ENCODE measurements around the gene CFAP299.
A peak's percentile ranks its signal among the peaks of the same experiment; 100 is the strongest.

CFAP299 gene

GRCh38 chr4:80452768-80453167 is 117.2 kb downstream of the CFAP299 start:
- no peak for DNase-seq

DNA sequence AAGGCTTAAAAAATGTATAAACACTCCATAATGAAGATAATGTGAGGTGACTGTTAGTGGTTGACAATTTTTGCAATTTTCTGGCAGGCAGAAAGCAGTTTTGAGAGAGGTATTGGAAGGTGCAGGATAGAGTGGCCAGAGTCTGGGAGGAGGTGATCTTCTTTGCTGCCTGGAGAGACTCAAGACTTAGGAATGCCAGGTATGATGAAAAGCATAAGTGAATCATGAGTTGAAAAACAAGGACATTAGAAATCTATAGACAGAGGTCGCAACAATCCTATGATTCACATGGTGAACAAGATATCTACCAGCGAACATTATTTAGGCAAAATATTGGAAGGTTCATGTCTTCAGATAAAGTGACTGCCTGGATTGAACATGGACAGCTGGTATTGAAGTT is 118.5 kb downstream of the CFAP299 start:
- DNase-seq = no peak

DNA sequence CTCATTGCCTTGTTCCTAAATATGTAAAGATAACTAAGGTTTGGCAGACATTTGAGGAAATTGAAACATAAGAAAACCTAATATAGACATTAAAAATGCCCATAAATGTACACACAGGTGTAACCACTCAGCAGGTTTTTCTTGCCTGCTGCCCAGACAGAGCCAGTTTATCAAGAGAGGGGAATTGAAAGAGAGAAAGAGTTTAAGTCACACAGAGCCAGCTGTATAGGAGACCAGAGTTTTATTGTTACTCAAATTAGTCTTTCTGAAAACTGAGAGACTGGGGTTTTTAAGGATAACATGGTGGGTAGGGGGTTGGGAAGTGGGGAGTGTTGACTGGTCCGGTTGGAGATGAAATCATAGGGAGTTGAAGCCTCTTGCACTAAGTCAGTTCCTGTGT is 119.0 kb downstream of the CFAP299 start:
- no peak for DNase-seq

DNA sequence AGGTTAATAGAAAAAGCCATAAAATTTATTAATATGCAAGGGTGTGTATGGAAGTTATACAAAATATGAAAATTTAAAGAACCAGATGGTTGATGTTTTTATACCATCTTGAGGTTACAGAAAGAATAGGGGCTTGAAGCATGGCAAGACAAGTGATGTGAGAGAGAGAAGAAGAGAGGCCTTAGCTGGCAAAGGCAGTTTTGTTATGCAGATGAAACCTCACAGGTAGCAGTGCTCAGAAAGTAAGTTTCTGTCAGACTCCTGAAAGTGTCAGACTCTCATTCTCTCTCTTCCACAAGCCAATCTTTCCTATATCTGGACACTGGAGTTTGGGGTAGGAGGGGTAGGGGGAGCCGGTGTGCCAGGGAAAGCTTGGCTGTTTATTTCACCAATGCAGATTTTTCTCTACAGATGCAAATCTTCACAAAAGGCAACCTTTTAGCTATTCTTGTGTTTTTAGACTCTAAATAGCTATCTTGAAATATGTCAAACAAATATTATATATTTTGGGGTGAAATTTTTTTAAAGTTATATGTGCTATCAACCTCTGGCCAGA is 124.5 kb downstream of the CFAP299 start:
- DNase-seq = no peak

DNA sequence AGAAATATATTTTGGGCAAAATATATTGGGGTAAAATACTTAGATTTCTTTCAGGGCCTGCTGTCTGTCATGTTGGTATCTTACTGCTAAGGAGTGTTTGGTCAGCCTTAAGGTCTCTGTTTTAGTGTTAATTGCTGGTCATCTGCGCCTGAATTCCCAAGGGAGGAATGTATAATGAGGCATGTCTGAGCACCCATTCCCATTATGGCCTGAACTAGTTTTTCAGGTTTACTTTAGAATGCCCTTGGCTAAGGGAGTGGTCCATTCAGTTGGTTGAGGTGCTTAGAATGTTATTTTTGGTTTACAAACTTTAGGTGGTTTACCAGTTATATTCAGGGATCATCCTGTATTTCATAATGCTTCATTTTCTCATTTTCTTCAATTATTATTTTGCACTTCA is 125.9 kb downstream of the CFAP299 start:
- no peak for DNase-seq

DNA sequence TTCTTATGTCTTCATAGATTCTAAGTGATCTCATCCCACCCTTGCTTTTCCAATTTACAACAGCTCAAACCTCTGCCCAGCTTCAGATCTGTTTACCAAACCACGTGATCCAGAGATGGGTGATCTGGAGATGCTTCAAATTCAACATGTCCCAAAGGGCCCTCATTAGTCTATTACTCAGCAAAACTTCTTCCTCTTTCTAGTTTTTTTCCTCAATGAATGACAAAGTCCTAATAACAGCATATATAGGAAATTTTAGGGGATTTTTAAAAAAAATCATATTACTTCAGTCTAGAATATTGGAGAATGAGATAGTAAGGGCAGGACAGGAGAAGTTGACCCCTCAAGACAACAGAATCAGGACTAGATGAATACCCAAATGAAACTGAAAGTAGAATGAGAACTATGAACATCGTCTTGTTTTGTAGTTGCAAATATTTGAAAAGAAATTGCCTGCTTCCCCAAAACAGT is 127.1 kb downstream of the CFAP299 start:
- DNase-seq = no peak

DNA sequence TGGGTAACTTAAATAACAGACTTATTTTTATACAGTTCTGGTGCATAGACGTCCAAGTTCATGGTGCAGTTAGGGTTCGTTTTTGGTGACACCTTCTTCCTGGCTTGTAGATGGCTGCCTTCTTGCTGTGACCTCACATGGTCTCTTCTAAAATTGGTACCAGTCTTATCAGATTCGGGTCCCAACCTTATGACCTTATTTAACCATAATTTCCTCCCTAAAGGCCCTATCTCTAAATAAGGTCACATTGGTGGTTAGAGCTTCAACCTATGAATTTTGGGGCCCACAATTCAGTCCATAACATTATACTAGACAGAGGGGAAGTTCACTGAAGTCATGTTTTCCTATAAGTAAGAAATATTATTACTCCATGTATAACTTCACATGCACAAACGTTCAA is 128.0 kb downstream of the CFAP299 start:
- no peak for DNase-seq

- DNase-seq = no peak
Observed at GRCh38 chr4:80465238-80465637, 129.7 kb downstream of the CFAP299 start.

DNA sequence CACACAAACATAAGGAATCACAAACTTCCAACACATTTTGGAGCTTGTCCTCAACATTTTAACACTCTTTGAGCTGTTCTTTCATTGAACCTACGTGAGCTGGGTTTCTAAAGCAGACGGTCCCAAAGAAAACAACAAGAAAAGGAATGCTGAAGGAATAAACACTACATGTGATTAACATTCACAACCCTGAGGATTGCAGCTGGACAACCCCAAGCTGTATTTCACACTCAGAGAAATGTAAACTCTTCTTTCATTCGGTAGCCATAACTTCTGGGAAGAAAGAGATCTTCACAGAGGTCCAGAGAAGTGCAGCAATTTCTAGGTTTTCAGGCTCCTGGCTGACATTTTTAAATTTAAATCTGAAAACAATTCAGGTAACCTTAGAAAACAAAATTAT is 130.2 kb downstream of the CFAP299 start:
- DNase-seq = no peak

DNA sequence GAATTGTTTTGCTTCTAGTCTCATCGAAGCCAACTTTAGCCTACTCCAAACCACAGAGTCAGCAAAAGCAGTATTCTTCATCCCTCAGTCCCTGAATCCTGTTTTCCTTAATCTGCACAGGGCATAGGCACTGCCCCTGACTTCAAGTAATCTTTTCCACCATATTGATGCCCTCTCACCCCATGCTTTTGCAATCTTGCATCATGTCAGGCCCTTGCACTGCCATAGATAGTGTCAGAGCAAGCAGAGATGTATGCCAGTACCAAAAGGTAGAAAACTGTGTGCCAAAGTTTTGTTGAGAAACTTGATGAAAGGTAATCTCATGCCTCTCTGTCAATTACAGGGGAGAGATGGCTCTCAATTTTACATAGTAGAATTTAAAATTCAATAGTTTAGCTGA is 131.1 kb downstream of the CFAP299 start:
- no peak for DNase-seq

DNA sequence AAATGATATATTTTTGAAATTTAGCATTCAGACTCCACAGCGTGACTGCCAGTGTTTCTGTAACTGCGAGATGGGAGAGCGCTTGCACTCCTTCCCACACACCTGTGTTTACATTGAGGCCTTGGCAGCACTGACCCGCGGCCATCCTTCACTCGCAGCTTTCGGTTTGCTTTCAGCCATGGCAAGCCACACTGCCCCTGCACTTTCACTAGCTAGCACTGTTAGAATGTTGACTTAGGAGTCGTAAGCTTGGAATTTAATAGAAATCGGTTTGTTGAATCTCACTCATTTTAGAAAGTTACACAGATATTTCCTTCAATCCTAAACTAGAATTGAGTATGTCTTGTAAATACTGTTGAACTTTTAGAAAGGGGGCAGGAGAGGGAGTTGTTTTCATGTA is 136.2 kb downstream of the CFAP299 start:
- DNase-seq = no peak

- DNase-seq = no peak
Observed at GRCh38 chr4:80475236-80475635, 139.7 kb downstream of the CFAP299 start.

- DNase-seq = no peak
Observed at GRCh38 chr4:80475798-80476197, 140.3 kb downstream of the CFAP299 start.

DNA sequence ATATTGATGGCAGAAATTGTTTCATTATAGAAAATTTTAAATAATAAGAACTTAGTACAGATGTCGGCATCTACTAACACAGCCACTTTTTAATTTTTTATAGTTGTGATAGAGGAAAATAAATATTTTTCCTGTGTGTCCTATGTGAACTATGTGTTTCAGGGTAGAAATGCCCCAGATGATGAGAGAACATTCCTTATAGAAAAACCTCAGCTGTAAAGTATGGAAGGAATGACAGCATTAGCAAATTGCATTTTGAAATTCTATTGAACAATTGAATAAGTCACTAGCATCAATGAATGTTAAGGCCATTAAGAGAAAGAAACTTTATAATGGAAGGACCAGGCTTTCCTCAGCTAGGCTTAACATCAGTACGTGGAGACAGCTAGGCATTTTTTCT is 149.2 kb downstream of the CFAP299 start:
- DNase-seq = no peak

DNA sequence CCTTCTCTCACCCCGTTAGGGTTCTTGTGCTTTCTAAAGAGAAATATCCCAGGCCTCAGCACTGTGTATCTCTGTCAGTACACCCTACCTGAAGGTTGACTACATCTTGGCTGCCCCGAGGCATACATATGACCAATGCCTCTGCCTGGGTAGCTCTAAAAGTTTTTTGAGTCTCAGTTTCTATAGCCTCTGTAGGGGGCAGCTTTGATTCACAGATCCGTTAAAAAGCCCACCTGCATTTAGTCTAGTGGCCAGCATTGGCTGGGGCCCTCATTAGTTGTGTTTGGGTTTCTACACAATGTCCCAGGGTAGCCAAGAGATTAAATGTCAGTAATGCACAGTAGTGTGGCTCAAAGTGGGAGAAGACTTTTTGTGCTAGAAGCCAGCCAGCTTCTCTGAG is 151.1 kb downstream of the CFAP299 start:
- DNase-seq = no peak

DNA sequence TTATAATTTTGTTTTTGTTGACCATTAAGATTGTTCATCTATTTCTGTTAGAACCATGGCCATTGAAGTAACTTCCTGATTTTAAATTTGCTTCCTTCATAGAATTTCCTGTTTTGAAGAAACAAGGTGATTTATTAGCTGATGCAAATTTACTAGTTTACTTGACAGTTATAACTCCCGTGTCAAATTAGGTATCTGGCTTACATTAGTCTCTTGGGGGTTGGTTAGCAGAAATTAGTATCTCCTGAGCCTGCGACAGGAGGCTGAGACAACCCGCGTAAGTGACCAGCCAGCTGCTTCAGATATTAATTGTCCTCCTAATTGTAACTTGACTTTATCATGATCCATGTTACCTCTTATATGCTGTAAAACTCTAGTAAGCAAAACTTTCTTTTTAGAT is 154.3 kb downstream of the CFAP299 start:
- no peak for DNase-seq

DNA sequence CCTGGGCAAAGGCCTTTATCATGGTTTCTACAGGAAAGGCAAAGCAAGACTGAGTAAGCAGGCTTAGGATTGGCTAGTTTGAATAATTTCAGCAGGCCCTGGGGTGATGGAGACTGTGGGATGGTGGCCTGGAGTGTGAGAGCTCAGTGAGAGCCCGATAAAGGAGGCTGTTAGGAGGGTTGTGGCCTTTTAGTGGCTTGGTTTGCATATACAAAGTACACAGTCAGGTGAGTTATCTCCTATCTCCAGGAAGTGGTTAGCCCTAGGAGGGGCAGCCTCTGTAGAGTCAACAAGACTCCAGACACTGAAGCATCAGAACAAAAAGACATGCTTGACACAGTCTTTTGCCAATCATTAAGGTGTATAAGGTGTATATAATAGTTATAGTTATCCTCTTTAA is 157.2 kb downstream of the CFAP299 start:
- DNase-seq = peak in 2 of 4 experiments; percentile 27 to 28

DNA sequence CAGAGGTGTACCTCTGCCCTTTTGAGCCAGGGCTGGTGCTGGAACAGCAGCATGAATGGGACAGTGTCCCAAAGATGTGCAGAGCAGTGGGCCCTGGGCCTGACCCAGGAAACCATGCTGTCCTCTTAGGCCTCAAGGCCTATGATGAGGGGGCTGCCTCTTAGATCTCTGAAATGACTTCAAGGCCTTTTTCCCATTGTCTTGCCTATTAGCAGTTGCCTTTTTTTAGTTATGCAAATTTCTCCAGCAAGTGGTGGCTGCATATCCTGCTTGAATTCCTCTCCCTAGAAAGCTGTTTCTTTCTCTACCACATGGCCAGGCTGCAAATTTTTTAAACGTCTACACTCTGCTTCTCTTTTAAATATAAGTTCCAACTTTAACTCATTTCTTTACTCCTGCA is 160.3 kb downstream of the CFAP299 start:
- DNase-seq = no peak

DNA sequence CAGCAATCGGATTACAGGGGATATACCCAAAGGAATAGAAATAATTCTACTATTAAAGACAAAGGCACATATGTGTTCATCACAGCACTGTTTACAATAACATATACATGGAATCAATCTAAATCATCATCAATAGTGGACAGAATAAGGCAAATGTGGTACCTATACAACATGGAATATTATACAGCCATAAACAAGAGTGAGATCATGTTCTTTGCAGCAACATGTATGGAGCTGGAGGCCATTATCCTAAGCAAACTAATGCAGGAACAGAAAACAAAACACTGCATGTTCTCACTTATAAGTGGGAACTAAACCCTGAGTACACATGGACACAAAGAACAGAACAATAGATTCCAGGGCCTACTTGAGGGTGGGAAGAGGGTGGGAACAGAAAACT is 163.2 kb downstream of the CFAP299 start:
- no peak for DNase-seq

- DNase-seq = no peak
Observed at GRCh38 chr4:80500613-80501012, 165.1 kb downstream of the CFAP299 start.

- no peak for DNase-seq
Observed at GRCh38 chr4:80507077-80507476, 171.5 kb downstream of the CFAP299 start.

DNA sequence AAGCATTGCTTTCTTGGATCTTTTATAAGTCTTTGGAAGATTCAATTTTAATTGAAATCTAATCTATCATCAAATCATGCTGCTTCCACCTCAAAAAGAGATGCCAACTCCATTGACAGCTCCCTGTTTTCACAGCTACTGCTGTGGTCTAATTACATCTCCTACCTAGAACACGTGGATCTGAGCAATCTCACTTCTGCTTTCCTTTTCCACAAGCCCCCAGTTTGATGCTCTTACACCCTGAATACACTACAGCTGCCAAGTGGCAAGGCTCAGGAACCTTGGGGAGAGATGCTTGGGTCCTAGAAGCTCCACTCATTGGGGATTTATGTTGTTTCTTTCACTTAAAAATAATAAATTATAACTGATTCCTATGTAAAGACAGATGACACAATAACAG is 172.0 kb downstream of the CFAP299 start:
- no peak for DNase-seq

GRCh38 chr4:80515496-80515895 is 180.0 kb downstream of the CFAP299 start:
- DNase-seq = no peak

DNA sequence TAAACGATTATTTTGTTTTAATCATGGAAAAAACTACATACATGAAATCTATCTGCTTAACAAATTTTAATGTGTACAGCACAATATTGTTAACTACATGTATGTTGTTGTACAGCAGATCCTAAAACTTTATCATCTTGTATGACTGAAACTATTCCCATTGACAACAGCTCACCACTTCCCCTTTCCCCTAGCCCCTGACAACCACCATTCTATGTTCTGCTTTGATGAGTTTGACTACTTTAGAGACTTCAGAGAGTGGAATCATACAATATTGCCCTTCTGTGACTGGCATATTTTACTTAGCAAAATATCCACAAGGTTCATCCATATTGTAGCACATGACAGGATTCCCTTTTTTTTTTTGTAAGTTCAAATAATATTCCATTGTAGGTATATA is 185.9 kb downstream of the CFAP299 start:
- DNase-seq = no peak

GRCh38 chr4:80526697-80527096 is 191.2 kb downstream of the CFAP299 start:
- no peak for DNase-seq

GRCh38 chr4:80529026-80529425 is 193.5 kb downstream of the CFAP299 start:
- no peak for DNase-seq

Measured in activated CD4-positive, CD25-positive, alpha-beta regulatory T cell (primary cell).